Measurements from ENCODE around the gene ANKLE2.

Gene ANKLE2

GRCh38 chr12:132771126-132771838 lies 9.7 kb upstream of the ANKLE2 start:
- H2AFZ ChIP-seq (ENCODE audit: low read length) = no peak overlapping the region
- no peak for DNase-seq (ENCODE audit: low spot score)
- H2AK5ac ChIP-seq (ENCODE audit: low read depth, low read length) = no peak overlapping the region
- H3K27me3 ChIP-seq (ENCODE audit: control insufficient read depth in 3 of 3, insufficient read depth in 3 of 3, low read depth in 1 of 3, low read length in 3 of 3) = no peaks in the 10 kb centered on the region
- no peak overlapping the region for H3K27ac ChIP-seq (replicated peaks; ENCODE audit: low read length)
- no CpG with 5 or more reads among the region's 15 CpGs for WGBS, 2 donors (ENCODE audit: extremely low coverage in 2 of 2, insufficient read length in 2 of 2, insufficient replicate concordance in 1 of 2)
- no peaks in the 10 kb centered on the region for H3K4me1 ChIP-seq (ENCODE audit: control insufficient read depth in 2 of 2, insufficient read depth in 1 of 2, low read depth in 1 of 2, low read length in 2 of 2)
- H2BK5ac ChIP-seq (ENCODE audit: low read length) = no peak overlapping the region
- H2BK12ac ChIP-seq (ENCODE audit: low read length) = no peak overlapping the region
- no peak overlapping the region for H3K9ac ChIP-seq (ENCODE audit: low read depth, low read length, poor library complexity)
- no peak overlapping the region for H3K4me3 ChIP-seq (ENCODE audit: low read length in 2 of 2)
- no peak overlapping the region for H3K4ac ChIP-seq (ENCODE audit: low read length)
- H3K4me2 ChIP-seq (ENCODE audit: insufficient read depth, low read length, poor library complexity, severe bottlenecking) = no peak overlapping the region
- no peak overlapping the region for H3K14ac ChIP-seq (ENCODE audit: low read length)
- H2BK120ac ChIP-seq (ENCODE audit: low read depth, low read length) = no peak overlapping the region
- H4K8ac ChIP-seq (ENCODE audit: low read depth, low read length) = no peak overlapping the region
- peaks cover 23 to 72% of the 10 kb centered on the region in 2 donors for H3K36me3 ChIP-seq (replicated peaks in 1 of 2; ENCODE audit: control insufficient read depth in 2 of 2, insufficient read depth in 2 of 2, low read length in 2 of 2)
- H2BK15ac ChIP-seq (ENCODE audit: low read length) = no peak overlapping the region
- H3K9me3 ChIP-seq (replicated peaks in 1 of 2; ENCODE audit: control insufficient read depth in 2 of 2, insufficient read depth in 1 of 2, low read depth in 1 of 2, low read length in 2 of 2) = no peaks in the 10 kb centered on the region
- H4K91ac ChIP-seq (ENCODE audit: low read depth, low read length, poor library complexity) = no peak overlapping the region
- H3K79me1 ChIP-seq (ENCODE audit: low read depth, low read length) = peaks cover 2% of the 10 kb centered on the region
- H3K18ac ChIP-seq (ENCODE audit: low read length) = no peak overlapping the region
- H3K23ac ChIP-seq (ENCODE audit: low read depth, low read length, poor library complexity) = no peak overlapping the region

GRCh38 chr12:132766380-132767085 lies 4.9 kb upstream of the ANKLE2 start:
- peaks cover 2% of the 10 kb centered on the region for H3K79me1 ChIP-seq (ENCODE audit: low read depth, low read length)
- peak overlapping the region; percentile 41 for H2BK12ac ChIP-seq (ENCODE audit: low read length)
- H4K91ac ChIP-seq (ENCODE audit: low read depth, low read length, poor library complexity) = no peak overlapping the region
- peaks cover 3 to 30% of the 10 kb centered on the region in 2 donors for H3K36me3 ChIP-seq (replicated peaks in 1 of 2; ENCODE audit: control insufficient read depth in 2 of 2, insufficient read depth in 2 of 2, low read length in 2 of 2)
- H3K4ac ChIP-seq (ENCODE audit: low read length) = no peak overlapping the region
- no peak overlapping the region for H2BK5ac ChIP-seq (ENCODE audit: low read length)
- H3K4me3 ChIP-seq (ENCODE audit: low read length in 2 of 2) = peak overlapping the region in 1 of 2 donors; percentile 29
- no peak overlapping the region for H3K27ac ChIP-seq (replicated peaks; ENCODE audit: low read length)
- no peak overlapping the region for H3K23ac ChIP-seq (ENCODE audit: low read depth, low read length, poor library complexity)
- no peak overlapping the region for H3K4me2 ChIP-seq (ENCODE audit: insufficient read depth, low read length, poor library complexity, severe bottlenecking)
- H3K18ac ChIP-seq (ENCODE audit: low read length) = no peak overlapping the region
- no peak overlapping the region for H2BK120ac ChIP-seq (ENCODE audit: low read depth, low read length)
- peak overlapping the region; percentile 65 for H4K8ac ChIP-seq (ENCODE audit: low read depth, low read length)
- DNase-seq (ENCODE audit: low spot score) = no peak
- peak overlapping the region; percentile 56 for H2AK5ac ChIP-seq (ENCODE audit: low read depth, low read length)
- H2BK15ac ChIP-seq (ENCODE audit: low read length) = peak overlapping the region; percentile 37
- no peak overlapping the region for H2AFZ ChIP-seq (ENCODE audit: low read length)
- no peaks in the 10 kb centered on the region for H3K27me3 ChIP-seq (ENCODE audit: control insufficient read depth in 3 of 3, insufficient read depth in 3 of 3, low read depth in 1 of 3, low read length in 3 of 3)
- H3K4me1 ChIP-seq (ENCODE audit: control insufficient read depth in 2 of 2, insufficient read depth in 1 of 2, low read depth in 1 of 2, low read length in 2 of 2) = no peaks in the 10 kb centered on the region
- peak overlapping the region; percentile 30 for H3K9ac ChIP-seq (ENCODE audit: low read depth, low read length, poor library complexity)
- WGBS, 2 donors (ENCODE audit: extremely low coverage in 2 of 2, insufficient read length in 2 of 2, insufficient replicate concordance in 1 of 2) = no CpG with 5 or more reads among the region's 27 CpGs
- H3K14ac ChIP-seq (ENCODE audit: low read length) = no peak overlapping the region
- no peaks in the 10 kb centered on the region for H3K9me3 ChIP-seq (replicated peaks in 1 of 2; ENCODE audit: control insufficient read depth in 2 of 2, insufficient read depth in 1 of 2, low read depth in 1 of 2, low read length in 2 of 2)

- Histone ChIP-seq H3K4me1 (ENCODE audit: control insufficient read depth in 2 of 2, insufficient read depth in 1 of 2, low read depth in 1 of 2, low read length in 2 of 2) (peaks cover 3 to 4% of the 10 kb centered on the region in 2 donors), H3K4me2 (ENCODE audit: insufficient read depth, low read length, poor library complexity, severe bottlenecking) (no peak overlapping the region), H3K9ac (ENCODE audit: low read depth, low read length, poor library complexity) (no peak overlapping the region), H3K79me1 (ENCODE audit: low read depth, low read length) (peaks cover 4% of the 10 kb centered on the region), H3K27me3 (ENCODE audit: control insufficient read depth in 3 of 3, insufficient read depth in 3 of 3, low read depth in 1 of 3, low read length in 3 of 3) (no peaks in the 10 kb centered on the region), H2AFZ (ENCODE audit: low read length) (no peak overlapping the region), H3K27ac (replicated peaks; ENCODE audit: low read length) (no peak overlapping the region), H3K4me3 (ENCODE audit: low read length in 2 of 2) (no peak overlapping the region), H4K8ac (ENCODE audit: low read depth, low read length) (no peak overlapping the region), H3K14ac (ENCODE audit: low read length) (no peak overlapping the region), H2BK12ac (ENCODE audit: low read length) (no peak overlapping the region), H2BK15ac (ENCODE audit: low read length) (no peak overlapping the region), H3K23ac (ENCODE audit: low read depth, low read length, poor library complexity) (no peak overlapping the region), H2BK120ac (ENCODE audit: low read depth, low read length) (no peak overlapping the region), H3K18ac (ENCODE audit: low read length) (no peak overlapping the region), H3K4ac (ENCODE audit: low read length) (no peak overlapping the region), H4K91ac (ENCODE audit: low read depth, low read length, poor library complexity) (no peak overlapping the region), H3K9me3 (replicated peaks in 1 of 2; ENCODE audit: control insufficient read depth in 2 of 2, insufficient read depth in 1 of 2, low read depth in 1 of 2, low read length in 2 of 2) (no peaks in the 10 kb centered on the region), H2BK5ac (ENCODE audit: low read length) (no peak overlapping the region), H2AK5ac (ENCODE audit: low read depth, low read length) (no peak overlapping the region), H3K36me3 (replicated peaks in 1 of 2; ENCODE audit: control insufficient read depth in 2 of 2, insufficient read depth in 2 of 2, low read length in 2 of 2) (peaks cover 0 to 21% of the 10 kb centered on the region in 2 donors)
- no peak for DNase-seq (ENCODE audit: low spot score)
- WGBS, 2 donors (ENCODE audit: extremely low coverage in 2 of 2, insufficient read length in 2 of 2, insufficient replicate concordance in 1 of 2) = no CpG with 5 or more reads among the region's 11 CpGs
These were observed 3.7 kb upstream of the ANKLE2 start for GRCh38 chr12:132765361-132765760.

GRCh38 chr12:132764231-132764630 lies 2.6 kb upstream of the ANKLE2 start:
- Histone ChIP-seq H3K9me3 (replicated peaks in 1 of 2; ENCODE audit: control insufficient read depth in 2 of 2, insufficient read depth in 1 of 2, low read depth in 1 of 2, low read length in 2 of 2) (no peaks in the 10 kb centered on the region), H3K36me3 (replicated peaks in 1 of 2; ENCODE audit: control insufficient read depth in 2 of 2, insufficient read depth in 2 of 2, low read length in 2 of 2) (peaks cover 2 to 19% of the 10 kb centered on the region in 2 donors)

More at GRCh38 chr12:132764231-132764630, 2.6 kb upstream of the ANKLE2 start:
- H3K18ac ChIP-seq (ENCODE audit: low read length) = no peak overlapping the region
- H2AK5ac ChIP-seq (ENCODE audit: low read depth, low read length) = no peak overlapping the region
- no peak overlapping the region for H3K4me2 ChIP-seq (ENCODE audit: insufficient read depth, low read length, poor library complexity, severe bottlenecking)
- no peak overlapping the region for H3K4ac ChIP-seq (ENCODE audit: low read length)
- no peaks in the 10 kb centered on the region for H3K27me3 ChIP-seq (ENCODE audit: control insufficient read depth in 3 of 3, insufficient read depth in 3 of 3, low read depth in 1 of 3, low read length in 3 of 3)
- no peak overlapping the region for H3K9ac ChIP-seq (ENCODE audit: low read depth, low read length, poor library complexity)
- H2BK5ac ChIP-seq (ENCODE audit: low read length) = no peak overlapping the region
- H3K79me1 ChIP-seq (ENCODE audit: low read depth, low read length) = peaks cover 4% of the 10 kb centered on the region
- no peak overlapping the region for H2BK12ac ChIP-seq (ENCODE audit: low read length)
- DNase-seq (ENCODE audit: low spot score) = no peak
- peaks cover 7 to 8% of the 10 kb centered on the region in 2 donors for H3K4me1 ChIP-seq (ENCODE audit: control insufficient read depth in 2 of 2, insufficient read depth in 1 of 2, low read depth in 1 of 2, low read length in 2 of 2)
- H2BK15ac ChIP-seq (ENCODE audit: low read length) = no peak overlapping the region
- peak overlapping the region in 1 of 2 donors; percentile 57 for H3K4me3 ChIP-seq (ENCODE audit: low read length in 2 of 2)
- H4K8ac ChIP-seq (ENCODE audit: low read depth, low read length) = no peak overlapping the region
- H3K27ac ChIP-seq (replicated peaks; ENCODE audit: low read length) = no peak overlapping the region
- H4K91ac ChIP-seq (ENCODE audit: low read depth, low read length, poor library complexity) = no peak overlapping the region
- no CpG with 5 or more reads among the region's 20 CpGs for WGBS, 2 donors (ENCODE audit: extremely low coverage in 2 of 2, insufficient read length in 2 of 2, insufficient replicate concordance in 1 of 2)
- H3K14ac ChIP-seq (ENCODE audit: low read length) = no peak overlapping the region
- no peak overlapping the region for H2BK120ac ChIP-seq (ENCODE audit: low read depth, low read length)
- no peak overlapping the region for H2AFZ ChIP-seq (ENCODE audit: low read length)
- no peak overlapping the region for H3K23ac ChIP-seq (ENCODE audit: low read depth, low read length, poor library complexity)

All from neuronal stem cell (in vitro differentiated cells).